Measurements from ENCODE around the gene ZBTB46. TPM values are rescaled to one million over a fixed set of nuclear protein-coding genes. Genes with fewer than 3 reads are reported as not detected.

Gene ZBTB46
- total RNA-seq, 1 donor from 2014 or later = 11.6 TPM

GRCh38 chr20:63765902-63766301 lies 65.2 kb downstream of the ZBTB46 start:
- H3K27me3 Mint-ChIP-seq (ENCODE audit: low read depth) = no peaks in the 10 kb centered on the region
- TF ChIP-seq, protein P1, sequence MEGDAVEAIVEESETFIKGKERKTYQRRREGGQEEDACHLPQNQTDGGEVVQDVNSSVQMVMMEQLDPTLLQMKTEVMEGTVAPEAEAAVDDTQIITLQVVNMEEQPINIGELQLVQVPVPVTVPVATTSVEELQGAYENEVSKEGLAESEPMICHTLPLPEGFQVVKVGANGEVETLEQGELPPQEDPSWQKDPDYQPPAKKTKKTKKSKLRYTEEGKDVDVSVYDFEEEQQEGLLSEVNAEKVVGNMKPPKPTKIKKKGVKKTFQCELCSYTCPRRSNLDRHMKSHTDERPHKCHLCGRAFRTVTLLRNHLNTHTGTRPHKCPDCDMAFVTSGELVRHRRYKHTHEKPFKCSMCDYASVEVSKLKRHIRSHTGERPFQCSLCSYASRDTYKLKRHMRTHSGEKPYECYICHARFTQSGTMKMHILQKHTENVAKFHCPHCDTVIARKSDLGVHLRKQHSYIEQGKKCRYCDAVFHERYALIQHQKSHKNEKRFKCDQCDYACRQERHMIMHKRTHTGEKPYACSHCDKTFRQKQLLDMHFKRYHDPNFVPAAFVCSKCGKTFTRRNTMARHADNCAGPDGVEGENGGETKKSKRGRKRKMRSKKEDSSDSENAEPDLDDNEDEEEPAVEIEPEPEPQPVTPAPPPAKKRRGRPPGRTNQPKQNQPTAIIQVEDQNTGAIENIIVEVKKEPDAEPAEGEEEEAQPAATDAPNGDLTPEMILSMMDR (IDR thresholded peaks at IDR 0.05; ENCODE audit: unreplicated experiment) = no peak
- H3K9me3 Mint-ChIP-seq = no peaks in the 10 kb centered on the region
- H3K4me1 Mint-ChIP-seq = no peaks in the 10 kb centered on the region
- peaks cover 2% of the 10 kb centered on the region for H3K36me3 Mint-ChIP-seq
- H3K4me3 Mint-ChIP-seq = no peak overlapping the region
- H3K27ac Mint-ChIP-seq = no peak overlapping the region
- no peak for DNase-seq (ENCODE audit: low spot score in 2 of 2, unreplicated experiment in 2 of 2)

- Mint-ChIP-seq H3K27ac (no peak overlapping the region), H3K4me3 (no peak overlapping the region), H3K4me1 (no peaks in the 10 kb centered on the region), H3K9me3 (no peaks in the 10 kb centered on the region), H3K27me3 (ENCODE audit: low read depth) (no peaks in the 10 kb centered on the region), H3K36me3 (peaks cover 2% of the 10 kb centered on the region)
- TF ChIP-seq, protein P1 (IDR thresholded peaks at IDR 0.05; ENCODE audit: unreplicated experiment) = no peak
- DNase-seq (ENCODE audit: low spot score in 2 of 2, unreplicated experiment in 2 of 2) = no peak
Observed at GRCh38 chr20:63765082-63765873, 65.8 kb downstream of the ZBTB46 start.

DNA sequence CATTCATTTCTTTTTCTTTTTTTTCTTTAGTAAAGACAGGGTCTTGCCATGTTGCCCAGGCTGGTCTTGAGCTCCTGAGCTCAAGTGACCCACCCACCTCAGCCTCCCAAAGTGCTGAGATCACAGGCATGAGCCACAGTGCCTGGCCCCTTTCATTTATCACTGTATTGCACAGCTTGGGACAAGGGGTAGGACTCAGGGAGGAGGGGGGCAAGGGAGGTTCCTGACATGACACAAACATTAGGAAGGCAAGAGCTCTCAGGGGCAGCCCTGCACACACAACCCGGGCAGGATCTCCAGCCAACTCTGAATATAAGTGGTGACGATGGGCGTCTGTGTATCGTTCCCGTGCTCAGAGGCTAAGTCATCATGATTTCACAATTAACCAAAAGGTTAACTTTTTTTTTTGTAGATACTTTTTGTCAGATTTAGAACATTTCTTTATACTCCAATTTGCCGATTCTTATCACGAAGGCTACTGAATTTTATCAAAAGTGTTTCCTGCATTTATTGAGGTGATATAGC lies 71.6 kb downstream of the ZBTB46 start:
- TF ChIP-seq, protein P1 (IDR thresholded peaks at IDR 0.05; ENCODE audit: unreplicated experiment) = no peak
- H3K27ac Mint-ChIP-seq = no peak overlapping the region
- H3K36me3 Mint-ChIP-seq = peaks cover 1% of the 10 kb centered on the region
- H3K4me1 Mint-ChIP-seq = no peaks in the 10 kb centered on the region
- H3K9me3 Mint-ChIP-seq = peaks cover 4% of the 10 kb centered on the region
- no peak overlapping the region for H3K4me3 Mint-ChIP-seq
- H3K27me3 Mint-ChIP-seq (ENCODE audit: low read depth) = no peaks in the 10 kb centered on the region
- no peak for DNase-seq (ENCODE audit: low spot score in 2 of 2, unreplicated experiment in 2 of 2)

DNA sequence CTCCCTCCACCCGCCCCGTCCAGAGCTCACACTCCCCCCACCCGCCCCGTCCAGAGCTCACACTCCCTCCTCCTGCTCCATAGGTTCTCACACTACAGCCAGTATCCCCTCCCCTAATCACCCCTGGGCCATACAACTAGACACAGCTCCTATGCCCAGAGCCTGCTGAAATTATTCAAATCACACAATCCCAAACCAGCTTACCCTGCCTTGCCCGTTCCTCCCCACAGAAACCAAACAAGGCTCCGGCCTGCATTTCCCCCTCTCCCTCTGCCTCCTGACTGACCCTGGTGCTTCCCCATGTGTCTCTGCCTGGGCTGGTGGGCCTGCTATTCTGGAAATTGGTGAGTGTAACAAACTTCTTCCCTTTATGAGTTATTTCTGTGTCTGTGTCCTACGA lies 72.9 kb downstream of the ZBTB46 start:
- no peaks in the 10 kb centered on the region for H3K27me3 Mint-ChIP-seq (ENCODE audit: low read depth)
- no peak for DNase-seq (ENCODE audit: low spot score in 2 of 2, unreplicated experiment in 2 of 2)
- H3K4me1 Mint-ChIP-seq = no peaks in the 10 kb centered on the region
- no peak overlapping the region for H3K4me3 Mint-ChIP-seq
- TF ChIP-seq, protein P1 (IDR thresholded peaks at IDR 0.05; ENCODE audit: unreplicated experiment) = no peak
- peaks cover 4% of the 10 kb centered on the region for H3K9me3 Mint-ChIP-seq
- no peak overlapping the region for H3K27ac Mint-ChIP-seq
- H3K36me3 Mint-ChIP-seq = peaks cover 1% of the 10 kb centered on the region

DNA sequence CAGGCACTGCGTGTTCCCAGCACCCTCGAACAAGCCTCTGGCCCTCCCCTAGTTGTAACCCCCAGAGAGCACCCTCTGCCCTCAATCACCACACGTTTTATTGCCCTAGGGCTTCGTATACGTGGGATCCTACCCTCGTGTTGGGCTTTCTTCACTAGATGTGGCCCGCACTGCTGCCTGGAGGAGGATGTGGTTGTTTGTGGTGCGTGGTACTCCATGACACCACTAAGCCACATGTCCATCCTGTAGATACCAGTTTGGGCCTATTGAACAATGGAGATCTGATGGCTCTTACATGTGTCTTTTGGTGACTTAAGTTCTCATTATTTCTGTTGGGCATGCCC lies 74.4 kb downstream of the ZBTB46 start:
- DNase-seq (ENCODE audit: low spot score in 2 of 2, unreplicated experiment in 2 of 2) = no peak
- Mint-ChIP-seq H3K27me3 (ENCODE audit: low read depth) (no peaks in the 10 kb centered on the region), H3K4me3 (no peak overlapping the region), H3K27ac (no peak overlapping the region), H3K36me3 (peaks cover 1% of the 10 kb centered on the region), H3K4me1 (no peaks in the 10 kb centered on the region), H3K9me3 (peaks cover 4% of the 10 kb centered on the region)
- TF ChIP-seq, protein P1 (IDR thresholded peaks at IDR 0.05; ENCODE audit: unreplicated experiment) = no peak

All from mesothelial cell of epicardium (in vitro differentiated cells).